ENCODE data around the gene TMOD1.

DNA sequence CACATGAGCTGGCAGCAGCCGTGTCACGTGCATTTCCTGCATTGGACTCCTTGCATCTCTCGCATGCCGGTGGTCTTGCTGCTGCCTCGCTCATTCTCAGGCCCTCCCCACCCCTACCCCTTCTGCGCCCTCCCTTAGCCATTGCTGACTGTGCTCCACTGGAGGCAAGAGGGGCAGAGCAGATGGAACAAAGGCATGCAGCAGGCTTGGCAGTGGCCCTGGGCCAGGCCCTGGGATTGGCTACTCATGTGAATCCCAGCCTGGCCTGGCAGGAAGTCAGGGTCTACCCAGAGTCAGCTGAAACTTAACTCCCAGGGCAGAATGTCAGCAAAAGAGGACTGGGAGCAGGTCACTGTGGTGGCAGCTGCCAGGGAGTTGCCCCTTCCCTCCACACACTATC lies 69.4 kb downstream of the TMOD1 start:
- TF ChIP-seq POLR2AphosphoS5 (IDR thresholded peaks at IDR 0.05; ENCODE audit: insufficient read depth in 1 of 2, low read depth in 1 of 2), result no peak
- TF ChIP-seq, protein P1, sequence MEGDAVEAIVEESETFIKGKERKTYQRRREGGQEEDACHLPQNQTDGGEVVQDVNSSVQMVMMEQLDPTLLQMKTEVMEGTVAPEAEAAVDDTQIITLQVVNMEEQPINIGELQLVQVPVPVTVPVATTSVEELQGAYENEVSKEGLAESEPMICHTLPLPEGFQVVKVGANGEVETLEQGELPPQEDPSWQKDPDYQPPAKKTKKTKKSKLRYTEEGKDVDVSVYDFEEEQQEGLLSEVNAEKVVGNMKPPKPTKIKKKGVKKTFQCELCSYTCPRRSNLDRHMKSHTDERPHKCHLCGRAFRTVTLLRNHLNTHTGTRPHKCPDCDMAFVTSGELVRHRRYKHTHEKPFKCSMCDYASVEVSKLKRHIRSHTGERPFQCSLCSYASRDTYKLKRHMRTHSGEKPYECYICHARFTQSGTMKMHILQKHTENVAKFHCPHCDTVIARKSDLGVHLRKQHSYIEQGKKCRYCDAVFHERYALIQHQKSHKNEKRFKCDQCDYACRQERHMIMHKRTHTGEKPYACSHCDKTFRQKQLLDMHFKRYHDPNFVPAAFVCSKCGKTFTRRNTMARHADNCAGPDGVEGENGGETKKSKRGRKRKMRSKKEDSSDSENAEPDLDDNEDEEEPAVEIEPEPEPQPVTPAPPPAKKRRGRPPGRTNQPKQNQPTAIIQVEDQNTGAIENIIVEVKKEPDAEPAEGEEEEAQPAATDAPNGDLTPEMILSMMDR (IDR thresholded peaks at IDR 0.05), result no peak
- no peak for TF ChIP-seq POLR2A (IDR thresholded peaks at IDR 0.05)

All from vagina (tissue), 2 donors.